HG02943 (cell line): ENCODE results near the gene TPM2.
"Not testable (repeated sequence)": the region's sequence is repeated elsewhere in the genome, so short reads cannot be mapped to it uniquely, and the experiment has no call there.

ENCODE experiments used
- ATAC-seq: cut with Tn5 transposase; IDR thresholded peaks from one replicate; pipeline ENCODE4 v1.9.1; 2021; ENCODE audit warnings: mild to moderate bottlenecking, low read depth, moderate library complexity; ENCODE audit not compliant: unreplicated experiment

TPM2 gene

GRCh38 chr9:35658137-35658967 is 31.4 kb downstream of the TPM2 start, which contains the start of gene CCDC107:
CCDC107 (plus strand) TSS chr9:35658292; CDS start chr9:35658380, 88 bp downstream.
- peak; percentile 58 for ATAC-seq

GRCh38 chr9:35657546-35658136 is 32.1 kb downstream of the TPM2 start, which contains the start of gene RMRP:
RMRP (minus strand) TSS chr9:35658019.
- peak; percentile 75 for ATAC-seq

- ATAC-seq: no peak
These were observed 32.7 kb downstream of the TPM2 start for GRCh38 chr9:35656831-35657545.

GRCh38 chr9:35656348-35656747 is 33.4 kb downstream of the TPM2 start:
- ATAC-seq: no peak

GRCh38 chr9:35653611-35654010 is 36.1 kb downstream of the TPM2 start:
- ATAC-seq: no peak

DNA sequence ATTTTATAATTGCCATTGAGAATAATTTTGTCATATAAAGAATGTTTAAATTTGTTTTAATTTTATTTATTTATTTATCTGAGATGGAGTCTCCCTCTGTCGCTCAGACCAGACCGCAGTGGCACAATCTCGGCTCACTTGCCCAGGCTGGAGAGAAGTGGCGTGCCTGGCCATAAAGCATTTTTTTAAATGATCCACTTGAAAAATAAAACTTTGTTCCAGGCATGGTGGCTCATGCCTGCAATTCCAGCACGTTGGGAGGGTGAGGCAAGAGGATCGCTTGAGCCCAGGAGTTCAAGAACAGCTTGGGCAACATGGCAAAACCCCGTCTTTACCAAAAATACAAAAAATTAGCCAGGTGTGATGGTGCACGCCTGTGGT is 36.9 kb downstream of the TPM2 start:
- ATAC-seq: no peak

DNA sequence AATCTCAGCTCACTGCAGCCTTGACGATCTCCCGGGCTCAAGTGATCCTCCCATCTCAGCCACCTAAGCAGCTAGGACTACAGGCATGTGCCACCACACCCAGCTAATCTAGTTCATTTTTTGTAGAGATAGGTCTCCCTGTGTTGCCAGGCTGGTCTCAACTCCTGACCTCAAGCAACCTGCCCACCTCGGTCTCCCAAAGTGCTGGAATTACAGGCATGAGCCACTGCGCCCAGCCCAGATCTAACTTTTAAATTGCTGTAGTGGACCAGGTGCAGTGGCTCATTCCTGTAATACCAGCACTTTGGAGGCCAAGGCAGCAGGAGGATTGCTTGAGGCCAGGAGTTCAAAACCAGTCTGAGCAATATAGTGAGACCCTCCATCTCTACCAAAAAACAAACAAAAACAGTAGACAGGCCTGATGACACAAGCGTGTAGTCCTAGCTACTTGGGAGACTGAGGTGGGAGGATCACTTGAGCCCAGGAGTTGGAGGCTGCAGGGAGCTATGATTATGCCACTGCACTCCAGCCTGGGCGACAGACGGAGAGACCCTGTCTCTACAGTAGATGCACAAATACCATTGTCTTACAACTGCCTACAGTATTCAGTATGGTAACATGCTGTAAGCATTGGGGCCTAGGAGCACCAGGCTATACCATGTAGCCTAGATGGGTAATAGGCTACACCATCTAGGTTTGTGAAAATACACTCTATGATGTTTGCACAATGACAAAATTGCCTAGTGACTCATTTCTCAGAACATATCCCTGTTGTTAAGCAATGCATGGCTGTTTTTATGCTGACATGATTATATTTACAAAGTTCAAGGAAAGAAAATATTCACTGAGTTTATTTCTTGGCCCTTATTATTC is 37.5 kb downstream of the TPM2 start:
- no peak for ATAC-seq

GRCh38 chr9:35650341-35651158 is 39.2 kb downstream of the TPM2 start, which contains the start of gene SIT1:
SIT1 (minus strand) TSS chr9:35650931; CDS start chr9:35650853, 78 bp downstream.
- ATAC-seq: no peak

- ATAC-seq: no peak
These were observed 40.0 kb downstream of the TPM2 start for GRCh38 chr9:35649431-35650340.

- ATAC-seq: peak; percentile 79
These were observed 43.0 kb downstream of the TPM2 start for GRCh38 chr9:35646533-35647265.

GRCh38 chr9:35646153-35646532 is 43.6 kb downstream of the TPM2 start:
- ATAC-seq: no peak

DNA sequence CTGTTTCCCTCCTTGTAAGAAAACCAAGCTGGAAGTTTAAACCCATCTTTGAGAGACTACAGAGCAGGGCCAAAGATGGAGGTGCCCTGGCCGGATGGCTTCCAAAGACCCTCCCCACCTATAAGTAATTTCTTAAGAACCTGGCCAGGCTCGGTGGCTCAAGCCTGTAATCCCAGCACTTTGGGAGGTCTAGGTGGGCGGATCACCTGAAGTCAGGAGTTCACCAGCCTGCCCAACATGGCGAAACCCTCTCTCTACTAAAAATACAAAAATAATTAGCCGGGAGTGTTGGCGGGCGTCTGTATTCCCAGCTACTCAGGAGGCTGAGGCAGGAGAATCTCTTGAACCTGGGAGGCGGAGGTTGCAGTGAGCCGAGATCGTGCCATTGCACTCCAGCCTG is 44.0 kb downstream of the TPM2 start:
- ATAC-seq: not testable (repeated sequence)

- no peak for ATAC-seq
These were observed 46.7 kb downstream of the TPM2 start for GRCh38 chr9:35643046-35643445.

- not testable (repeated sequence) for ATAC-seq
These were observed 48.2 kb downstream of the TPM2 start for GRCh38 chr9:35641478-35641877.

DNA sequence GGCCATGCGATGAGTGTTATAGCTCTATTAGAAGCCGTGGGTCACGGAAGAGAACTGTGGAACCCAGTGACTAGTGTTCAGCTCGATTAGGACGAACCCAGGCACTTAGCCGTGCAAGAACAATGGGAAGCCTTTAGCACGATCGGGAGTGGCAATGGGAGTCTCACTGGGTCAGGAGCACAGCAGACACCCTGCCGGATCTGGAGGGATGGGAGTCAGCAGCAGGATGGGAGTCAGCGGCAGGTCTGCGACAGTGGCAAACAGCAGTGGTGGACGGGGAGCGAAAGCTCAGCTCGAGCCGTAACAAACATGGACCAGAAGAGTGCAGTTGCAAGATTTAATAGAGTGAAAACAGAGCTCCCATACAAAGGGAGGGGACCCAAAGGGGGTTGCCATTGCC is 49.3 kb downstream of the TPM2 start:
- not testable (repeated sequence) for ATAC-seq

DNA sequence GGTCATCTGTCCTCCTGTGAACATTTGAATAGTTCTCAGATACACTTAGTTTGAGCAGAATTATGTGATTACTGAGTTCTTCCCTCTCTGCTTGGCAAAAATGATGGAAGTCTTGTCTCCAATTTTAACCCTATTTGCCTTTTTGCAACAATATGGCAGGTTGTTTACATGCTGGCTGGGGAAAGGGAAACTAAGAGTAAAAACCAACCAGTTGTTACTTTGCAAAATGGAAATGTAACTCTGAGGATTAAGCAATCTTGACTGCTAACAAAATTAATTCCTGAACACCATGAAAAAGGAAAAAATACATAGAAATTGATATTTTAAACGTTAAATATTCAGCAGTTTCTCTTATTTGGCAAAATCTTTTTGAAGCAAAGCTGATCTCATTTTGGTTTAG is 50.1 kb downstream of the TPM2 start:
- ATAC-seq: no peak

- not testable (repeated sequence) for ATAC-seq
These were observed 50.5 kb downstream of the TPM2 start for GRCh38 chr9:35639225-35639624.

- ATAC-seq: not testable (repeated sequence)
These were observed 51.0 kb downstream of the TPM2 start for GRCh38 chr9:35638751-35639150.
